NOMO-1 (cell line): ENCODE results near the gene IL5RA.

Source experiments
- DNase-seq, 2 experiments: peaks; one replicate each; lab custom pipeline; 2025; ENCODE audit not compliant: unreplicated experiment in 2 of 2; lab: John Stamatoyannopoulos, UW

Gene IL5RA, protein sequence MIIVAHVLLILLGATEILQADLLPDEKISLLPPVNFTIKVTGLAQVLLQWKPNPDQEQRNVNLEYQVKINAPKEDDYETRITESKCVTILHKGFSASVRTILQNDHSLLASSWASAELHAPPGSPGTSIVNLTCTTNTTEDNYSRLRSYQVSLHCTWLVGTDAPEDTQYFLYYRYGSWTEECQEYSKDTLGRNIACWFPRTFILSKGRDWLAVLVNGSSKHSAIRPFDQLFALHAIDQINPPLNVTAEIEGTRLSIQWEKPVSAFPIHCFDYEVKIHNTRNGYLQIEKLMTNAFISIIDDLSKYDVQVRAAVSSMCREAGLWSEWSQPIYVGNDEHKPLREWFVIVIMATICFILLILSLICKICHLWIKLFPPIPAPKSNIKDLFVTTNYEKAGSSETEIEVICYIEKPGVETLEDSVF

GRCh38 chr3:3110299-3110630 lies at the start of gene IL5RA:
IL5RA (minus strand) TSS chr3:3110374; CDS start chr3:3104984, 5,390 bp downstream.
- no peak for DNase-seq

GRCh38 chr3:3157484-3157883 lies 47.3 kb upstream of the IL5RA start:
- DNase-seq, result no peak

DNA sequence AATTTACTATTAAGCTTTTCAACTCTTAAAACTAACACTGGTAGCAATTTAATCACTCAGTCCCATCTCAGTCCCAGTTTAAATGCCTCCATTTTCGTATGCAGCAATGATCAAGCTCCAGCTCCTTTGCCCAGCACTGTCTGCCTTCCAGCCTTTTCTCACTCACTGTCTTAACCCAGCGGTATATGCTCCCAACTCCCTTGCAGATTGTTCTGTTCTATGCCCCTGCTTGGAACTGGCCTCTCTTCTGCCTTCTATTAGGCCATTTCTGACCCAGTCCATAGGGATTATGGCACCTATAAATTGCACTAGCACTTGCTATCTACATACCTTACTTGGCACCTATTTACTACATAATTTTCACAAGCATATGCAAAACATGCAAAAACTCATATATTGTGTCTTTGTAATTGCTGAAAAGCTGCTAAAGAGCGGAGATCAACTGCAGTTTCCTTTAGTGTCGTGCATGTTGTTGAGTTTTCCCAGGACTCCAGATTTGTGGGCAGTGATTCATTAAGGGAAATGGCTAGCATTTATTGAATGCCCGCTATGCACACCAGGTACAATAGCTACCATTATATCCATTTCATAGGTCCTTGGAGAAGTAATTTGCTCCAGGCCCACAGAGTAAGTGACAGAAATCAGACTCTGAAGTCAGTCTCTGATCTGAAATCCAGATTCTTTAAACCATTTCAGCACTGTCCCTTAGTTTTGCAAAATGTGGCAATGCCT lies 44.9 kb upstream of the IL5RA start:
- DNase-seq, result no peak

GRCh38 chr3:3151513-3151912 lies 41.3 kb upstream of the IL5RA start:
- DNase-seq, result no peak

DNA sequence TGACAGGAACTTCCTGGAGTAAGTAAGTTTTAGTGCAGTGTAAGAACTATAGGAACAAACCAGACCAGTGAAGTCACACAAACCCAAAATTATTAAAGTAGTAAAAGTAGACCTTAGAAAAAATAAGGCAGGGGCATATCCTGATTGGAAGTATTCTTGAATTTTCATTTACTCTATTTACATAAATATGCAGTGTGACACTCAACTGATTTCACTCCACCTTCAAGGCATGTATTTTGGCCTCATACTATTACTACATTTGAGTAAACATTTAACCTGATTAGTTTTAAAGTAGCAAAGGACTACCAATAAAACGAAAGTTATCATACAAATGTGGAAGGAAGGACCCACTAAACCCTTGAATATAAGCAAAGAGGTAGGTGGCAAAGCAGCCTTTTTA lies 39.4 kb upstream of the IL5RA start:
- no peak for DNase-seq

DNA sequence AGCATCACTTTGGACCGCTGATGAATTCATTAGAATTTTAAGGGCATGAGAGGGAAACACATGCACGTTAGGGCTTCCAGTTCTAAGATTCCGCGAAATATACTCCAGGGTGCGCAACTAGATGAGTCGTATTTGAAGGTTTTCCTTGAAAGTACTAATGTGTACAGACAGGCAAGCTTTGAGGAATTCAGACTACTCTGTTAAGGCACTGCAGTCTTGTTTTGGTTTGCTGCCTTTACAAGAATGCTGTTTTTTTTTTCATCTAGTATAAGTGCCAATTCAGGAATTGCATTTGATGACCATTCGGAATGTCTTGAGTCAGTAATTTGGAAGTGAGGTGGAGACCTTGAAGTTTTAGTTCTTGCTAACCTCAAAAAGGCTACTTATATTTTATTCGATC lies 35.7 kb upstream of the IL5RA start:
- DNase-seq, result no peak

DNA sequence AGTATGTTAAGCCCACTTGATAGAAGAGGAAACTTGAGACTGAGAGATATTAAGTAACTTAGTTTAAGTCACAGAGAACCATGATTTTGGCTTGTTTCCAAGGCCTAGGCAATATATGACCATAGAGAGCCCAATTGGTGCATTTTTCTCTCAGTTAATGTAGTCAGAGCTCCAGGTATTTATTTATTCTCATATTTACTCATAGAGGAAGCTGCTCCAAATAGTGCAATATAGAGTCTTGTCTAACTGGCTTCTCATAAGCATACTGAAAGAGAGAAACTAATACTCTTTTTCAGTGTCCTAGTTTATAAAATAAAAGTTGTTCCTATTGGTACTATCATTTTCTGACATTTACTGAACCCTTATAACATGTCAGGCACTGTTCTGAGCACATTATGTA lies 31.8 kb upstream of the IL5RA start:
- no peak for DNase-seq

- DNase-seq, result no peak
These were observed 27.4 kb upstream of the IL5RA start for GRCh38 chr3:3137526-3137925.

- DNase-seq, result no peak
These were observed 24.7 kb upstream of the IL5RA start for GRCh38 chr3:3134750-3135448.

- no peak for DNase-seq
These were observed 23.3 kb upstream of the IL5RA start for GRCh38 chr3:3133500-3133899.

- no peak for DNase-seq
These were observed 19.4 kb upstream of the IL5RA start for GRCh38 chr3:3129579-3129978.

DNA sequence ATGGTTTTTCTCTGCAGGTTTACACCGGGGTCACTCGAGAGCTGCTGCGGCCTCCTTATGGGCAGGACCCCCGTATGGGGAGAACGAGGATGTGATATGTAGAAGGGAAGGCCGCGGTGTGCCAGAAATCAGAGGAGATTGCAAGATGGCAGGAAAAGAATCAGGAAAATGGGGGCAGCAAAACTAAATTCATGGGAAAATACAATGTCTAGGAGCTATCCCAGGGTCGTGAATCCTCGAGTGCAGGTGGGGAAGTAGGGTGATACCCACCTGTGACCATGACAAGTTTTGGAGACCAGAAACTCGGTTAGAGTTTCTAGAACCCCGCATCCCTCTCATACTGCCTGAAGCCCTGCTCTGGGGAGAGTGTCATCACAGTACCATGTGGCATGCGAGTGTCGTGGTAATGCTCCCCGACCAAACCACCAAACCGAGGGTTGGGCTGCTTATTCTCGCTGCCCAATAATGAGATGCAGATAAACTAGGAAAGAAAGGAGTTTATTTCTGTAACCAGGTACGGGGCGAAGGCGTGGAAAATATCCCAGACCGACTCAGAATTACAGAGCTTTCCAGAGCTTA lies 17.3 kb upstream of the IL5RA start:
- DNase-seq, result peak; percentile 5 to 11

- peak; percentile 89 to 90 for DNase-seq
These were observed 16.6 kb upstream of the IL5RA start, which contains the start of gene TRNT1 for GRCh38 chr3:3126477-3127431. TRNT1 (plus strand) TSS chr3:3126940; CDS start chr3:3129041, 2,101 bp downstream.

DNA sequence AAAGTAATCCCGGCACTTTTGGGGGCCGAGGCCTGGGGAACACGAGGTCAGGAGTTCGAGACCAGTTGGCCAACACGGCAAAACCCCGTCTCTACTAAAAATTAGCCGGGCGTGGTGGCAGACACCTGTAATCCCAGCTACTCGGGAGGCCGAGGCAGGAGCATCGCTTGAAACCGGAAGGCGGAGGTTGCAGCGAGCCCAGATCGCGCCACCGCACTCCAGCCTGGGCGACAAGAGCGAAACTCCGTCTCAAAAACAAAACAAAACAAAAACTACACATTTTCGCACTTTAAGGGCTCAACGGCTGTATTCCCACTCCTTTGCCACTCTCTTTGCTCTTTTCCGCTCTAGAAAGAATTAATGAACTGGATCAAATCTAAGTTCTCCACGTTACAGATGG lies 15.8 kb upstream of the IL5RA start:
- DNase-seq, result no peak

GRCh38 chr3:3119393-3119851 lies 9.2 kb upstream of the IL5RA start:
- no peak for DNase-seq

- DNase-seq, result no peak
These were observed 7.5 kb upstream of the IL5RA start for GRCh38 chr3:3117651-3118050.

DNA sequence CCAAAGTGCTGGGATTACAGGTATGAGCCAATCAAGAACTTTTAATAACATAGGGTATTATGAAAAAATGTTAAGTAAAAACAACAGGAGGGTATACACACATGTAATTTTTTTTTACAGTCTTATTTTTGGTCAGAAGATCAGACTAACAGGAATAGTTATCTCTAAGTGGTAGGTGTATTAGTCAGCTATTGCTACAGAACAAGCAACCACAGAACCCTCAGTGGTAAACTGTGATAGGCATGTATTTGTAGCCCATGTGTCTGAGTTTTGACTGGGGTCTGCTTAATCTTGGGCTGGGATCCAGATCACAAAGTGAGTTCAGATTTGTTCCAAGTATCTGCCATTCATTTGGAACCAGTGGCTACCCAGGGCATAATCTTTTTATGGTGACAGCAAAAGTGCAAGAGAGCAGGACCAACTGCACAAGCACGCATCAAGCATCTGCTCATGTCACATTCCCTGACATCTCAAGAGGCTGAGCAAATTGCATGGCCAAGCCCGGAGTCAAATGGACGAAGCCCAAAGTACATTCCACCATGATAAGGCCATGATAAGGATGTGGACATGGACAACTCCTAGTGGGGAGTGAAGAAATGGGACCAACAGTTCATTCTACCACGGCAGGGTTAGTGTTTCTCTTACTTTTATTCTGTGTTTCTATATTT lies 3.0 kb upstream of the IL5RA start:
- DNase-seq, result no peak

- peak; percentile 42 to 59 for DNase-seq
These were observed 681 bp upstream of the IL5RA start for GRCh38 chr3:3110749-3111361.
